ENCODE measurements around the gene SLC4A4.
A peak's percentile ranks its signal among the peaks of the same experiment; 100 is the strongest.

Gene SLC4A4

DNA sequence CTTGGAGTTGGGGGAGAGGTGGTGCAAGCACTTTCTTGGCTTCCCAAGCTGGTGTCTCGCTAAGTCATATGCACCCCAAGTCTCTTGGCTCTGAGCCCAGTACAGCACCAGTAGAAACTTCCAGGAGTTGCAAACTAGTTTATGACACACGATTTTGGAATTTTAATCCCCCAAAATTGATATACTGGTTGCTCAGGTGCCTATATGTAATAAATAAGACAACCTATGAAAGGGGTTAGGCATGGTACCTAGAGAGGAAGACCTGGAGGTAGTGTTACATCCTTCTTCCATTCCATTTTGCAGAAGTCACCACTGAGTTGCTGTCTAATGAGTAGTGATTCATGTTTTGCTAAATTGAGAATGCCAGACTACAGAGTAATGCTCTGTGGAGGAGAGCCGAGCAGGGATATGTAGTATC is 4.3 kb upstream of the SLC4A4 start:
- Mint-ChIP-seq H3K27ac (no peak overlapping the region), H3K36me3 (no peaks in the 10 kb centered on the region), H3K4me1 (peaks cover 13% of the 10 kb centered on the region), H3K9me3 (peaks cover 3% of the 10 kb centered on the region), H3K4me3 (no peak overlapping the region)
- ATAC-seq = no peak
- no peak for DNase-seq (ENCODE audit: low spot score in 2 of 2)

DNA sequence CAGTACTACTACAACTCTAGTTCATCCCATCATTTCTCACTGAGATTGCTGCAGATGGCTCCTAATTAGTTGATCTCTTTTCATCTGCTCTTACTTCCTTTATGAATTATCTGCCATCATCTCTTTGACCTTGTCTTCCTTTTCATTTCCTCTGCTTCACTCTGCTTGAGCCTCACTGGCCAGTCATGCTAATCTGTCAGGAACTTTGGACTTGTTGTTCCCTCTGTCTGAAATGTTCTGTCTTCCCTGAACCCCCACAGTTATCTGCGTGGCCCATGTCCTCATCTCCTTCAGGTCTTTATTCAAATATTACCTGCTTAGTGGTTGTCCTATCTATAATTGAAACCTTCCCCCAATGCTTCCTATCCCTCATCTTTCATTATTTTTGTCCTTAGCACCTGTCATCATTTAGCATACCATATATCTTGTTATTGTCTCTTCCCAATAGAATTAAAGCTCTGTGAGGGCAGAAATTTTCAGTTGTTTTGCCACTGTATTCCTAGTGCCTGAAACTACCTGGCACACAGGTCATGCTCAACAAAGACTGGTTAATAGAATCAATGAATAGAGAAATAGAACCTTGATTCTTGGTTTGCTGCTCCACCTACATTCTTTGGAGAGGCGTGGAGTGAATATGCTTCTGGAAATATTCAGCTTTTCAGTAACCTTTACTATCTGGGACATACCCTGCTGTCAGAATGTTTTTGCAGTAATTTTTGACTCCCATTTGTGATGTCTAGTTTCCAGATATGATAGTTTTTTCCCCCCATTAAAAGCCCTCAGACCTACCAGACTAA is 5.0 kb downstream of the SLC4A4 start:
- peaks cover 4% of the 10 kb centered on the region for H3K4me1 Mint-ChIP-seq
- no peaks in the 10 kb centered on the region for H3K9me3 Mint-ChIP-seq

DNA sequence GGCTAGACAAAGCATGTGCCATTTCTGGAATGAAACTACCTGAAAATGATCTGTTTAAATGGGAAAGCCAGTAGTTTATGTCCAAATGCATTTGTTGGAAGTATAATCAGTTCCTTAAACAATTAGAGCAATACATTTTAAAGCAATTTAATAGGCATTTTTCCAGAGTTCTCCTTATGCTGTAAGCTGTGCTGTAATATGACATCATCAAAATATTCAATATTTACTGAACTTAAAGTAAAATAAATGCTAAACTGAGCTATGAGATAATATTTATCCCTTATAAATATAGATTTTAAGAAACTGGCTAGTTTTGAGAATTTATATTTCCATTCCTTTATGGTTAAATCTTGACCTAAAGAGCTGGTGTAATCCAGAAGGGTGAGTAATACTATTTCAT is 7.9 kb downstream of the SLC4A4 start:
- ATAC-seq = no peak
- Mint-ChIP-seq H3K4me3 (no peak overlapping the region), H3K9me3 (no peaks in the 10 kb centered on the region), H3K27ac (no peak overlapping the region), H3K36me3 (no peaks in the 10 kb centered on the region), H3K4me1 (no peaks in the 10 kb centered on the region)
- DNase-seq (ENCODE audit: low spot score in 2 of 2) = no peak

More for the DNA sequence above, 5.0 kb downstream of the SLC4A4 start:
- DNase-seq (ENCODE audit: low spot score in 2 of 2) = no peak
- Mint-ChIP-seq H3K27ac (no peak overlapping the region), H3K36me3 (no peaks in the 10 kb centered on the region), H3K4me3 (no peak overlapping the region)
- no peak for ATAC-seq

DNA sequence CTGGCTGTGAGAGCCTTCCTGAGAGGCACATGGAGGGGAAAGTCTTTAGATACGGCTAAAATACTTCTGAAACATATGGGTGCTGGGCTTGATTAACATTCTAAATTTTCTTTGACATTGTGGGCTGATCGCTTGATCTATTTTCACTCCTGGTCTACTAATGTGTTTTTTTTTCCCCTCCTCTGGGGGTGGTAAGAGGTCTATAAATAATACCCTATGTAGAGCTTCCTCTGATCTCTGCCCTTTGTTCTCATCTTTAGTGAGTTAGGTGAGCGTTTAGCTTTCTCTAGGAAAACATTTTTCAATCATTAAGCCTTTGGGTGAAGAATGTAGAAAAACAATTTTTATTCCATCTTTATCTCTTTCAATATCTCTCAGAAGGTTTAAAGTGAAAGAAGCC is 9.8 kb downstream of the SLC4A4 start:
- Mint-ChIP-seq H3K4me1 (no peaks in the 10 kb centered on the region), H3K9me3 (no peaks in the 10 kb centered on the region), H3K4me3 (no peak overlapping the region), H3K27ac (no peak overlapping the region), H3K36me3 (no peaks in the 10 kb centered on the region)
- DNase-seq (ENCODE audit: low spot score in 2 of 2) = no peak
- no peak for ATAC-seq

DNA sequence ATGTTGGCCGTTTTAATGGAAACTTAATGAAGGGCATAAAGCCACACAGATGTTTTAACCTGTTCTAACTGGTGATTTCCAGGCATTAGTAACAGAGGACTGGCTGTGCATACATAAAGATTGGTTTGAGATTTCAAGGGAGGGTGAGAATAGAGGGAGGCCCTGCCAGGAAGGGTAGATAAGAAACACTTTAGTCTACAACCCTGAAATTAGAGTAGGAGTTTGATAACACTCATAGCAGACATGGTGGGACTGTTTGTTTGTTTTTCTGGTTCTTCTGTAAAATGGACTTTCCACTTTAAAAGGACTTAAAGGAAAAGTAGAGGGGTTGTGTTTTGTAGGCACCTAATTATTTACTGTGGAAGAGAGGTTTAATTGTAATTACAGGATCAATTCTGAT is 16.2 kb downstream of the SLC4A4 start:
- DNase-seq (ENCODE audit: low spot score in 2 of 2) (no peak), ATAC-seq (no peak)
- Mint-ChIP-seq H3K9me3 (no peaks in the 10 kb centered on the region), H3K4me1 (peaks cover 4% of the 10 kb centered on the region), H3K36me3 (no peaks in the 10 kb centered on the region), H3K4me3 (no peak overlapping the region), H3K27ac (no peak overlapping the region)

DNA sequence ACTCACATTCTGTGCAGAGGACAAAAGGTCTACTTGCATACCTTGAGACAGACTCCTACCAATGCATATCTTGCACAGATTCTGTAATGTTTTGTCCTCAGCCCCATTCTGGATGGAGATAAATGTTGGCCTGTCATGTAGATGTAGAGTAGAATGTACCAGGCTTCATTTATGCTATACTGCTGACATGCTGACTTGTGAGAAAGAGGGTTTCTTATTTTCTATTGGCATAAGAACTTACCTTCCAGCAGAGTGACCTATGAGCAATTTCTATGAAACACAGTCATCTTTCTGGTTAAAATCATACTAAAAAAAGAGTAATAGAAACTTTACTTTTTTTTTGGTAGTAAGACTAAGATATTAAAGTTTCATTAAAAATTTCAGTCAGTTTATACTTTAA is 17.2 kb downstream of the SLC4A4 start:
- peaks cover 4% of the 10 kb centered on the region for H3K4me1 Mint-ChIP-seq
- no peaks in the 10 kb centered on the region for H3K36me3 Mint-ChIP-seq
- no peak for DNase-seq (ENCODE audit: low spot score in 2 of 2)
- peak; percentile 56 for ATAC-seq
- H3K4me3 Mint-ChIP-seq = no peak overlapping the region
- no peaks in the 10 kb centered on the region for H3K9me3 Mint-ChIP-seq
- no peak overlapping the region for H3K27ac Mint-ChIP-seq

DNA sequence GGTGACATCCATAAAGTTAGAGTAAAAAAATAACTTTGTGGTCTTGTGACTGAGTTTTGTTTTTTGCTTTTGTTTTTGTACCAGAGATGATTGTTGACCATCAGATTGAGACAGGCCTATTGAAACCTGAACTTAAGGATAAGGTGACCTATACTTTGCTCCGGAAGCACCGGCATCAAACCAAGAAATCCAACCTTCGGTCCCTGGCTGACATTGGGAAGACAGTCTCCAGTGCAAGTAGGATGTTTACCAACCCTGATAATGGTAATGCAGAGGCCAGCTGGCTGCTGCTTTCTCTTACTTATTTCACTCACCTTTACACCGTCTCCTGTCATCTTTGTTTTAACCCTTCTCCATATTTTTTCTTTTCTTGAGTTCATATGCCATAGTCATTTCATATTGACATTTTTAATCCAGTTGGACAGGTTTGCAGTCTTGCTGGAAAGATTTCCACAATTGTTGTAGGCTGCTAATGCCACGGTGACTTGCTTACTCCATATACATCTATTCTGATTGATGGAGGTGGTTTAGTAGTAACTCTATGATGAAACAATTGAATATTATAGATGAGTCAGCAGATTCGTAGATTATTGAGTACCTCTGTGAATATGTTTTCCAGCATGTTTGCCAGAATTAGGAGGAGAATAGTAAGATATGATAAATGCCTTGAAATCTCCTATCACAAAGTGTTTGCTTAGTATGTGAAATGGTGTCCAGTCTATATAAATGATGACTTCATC is 18.3 kb downstream of the SLC4A4 start:
- no peak overlapping the region for H3K4me3 Mint-ChIP-seq
- H3K27ac Mint-ChIP-seq = no peak overlapping the region
- H3K4me1 Mint-ChIP-seq = peaks cover 4% of the 10 kb centered on the region
- no peaks in the 10 kb centered on the region for H3K36me3 Mint-ChIP-seq
- no peaks in the 10 kb centered on the region for H3K9me3 Mint-ChIP-seq
- ATAC-seq (no peak), DNase-seq (ENCODE audit: low spot score in 2 of 2) (no peak)

DNA sequence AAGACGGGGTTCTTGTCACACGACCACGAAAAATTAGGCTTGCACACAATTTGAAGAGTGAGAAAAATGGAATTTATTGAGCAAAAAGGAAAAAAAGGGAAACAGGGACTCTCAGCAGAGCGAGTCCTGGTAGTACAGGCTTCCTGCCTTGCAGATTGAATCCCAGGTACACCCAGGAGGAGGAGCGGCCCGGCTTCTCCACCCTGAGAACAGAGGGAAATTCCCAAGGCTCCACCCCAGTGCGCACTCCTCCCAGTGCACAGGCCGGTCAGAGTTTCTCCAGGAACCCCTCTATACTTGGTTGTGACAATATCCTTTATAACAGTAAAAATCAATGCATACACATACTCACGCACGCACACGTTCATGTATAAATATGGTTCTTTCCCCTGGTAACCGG is 22.0 kb downstream of the SLC4A4 start:
- H3K36me3 Mint-ChIP-seq = no peaks in the 10 kb centered on the region
- no peaks in the 10 kb centered on the region for H3K9me3 Mint-ChIP-seq
- DNase-seq (ENCODE audit: low spot score in 2 of 2) = no peak
- no peaks in the 10 kb centered on the region for H3K4me1 Mint-ChIP-seq
- H3K4me3 Mint-ChIP-seq = no peak overlapping the region
- no peak for ATAC-seq
- H3K27ac Mint-ChIP-seq = no peak overlapping the region

DNA sequence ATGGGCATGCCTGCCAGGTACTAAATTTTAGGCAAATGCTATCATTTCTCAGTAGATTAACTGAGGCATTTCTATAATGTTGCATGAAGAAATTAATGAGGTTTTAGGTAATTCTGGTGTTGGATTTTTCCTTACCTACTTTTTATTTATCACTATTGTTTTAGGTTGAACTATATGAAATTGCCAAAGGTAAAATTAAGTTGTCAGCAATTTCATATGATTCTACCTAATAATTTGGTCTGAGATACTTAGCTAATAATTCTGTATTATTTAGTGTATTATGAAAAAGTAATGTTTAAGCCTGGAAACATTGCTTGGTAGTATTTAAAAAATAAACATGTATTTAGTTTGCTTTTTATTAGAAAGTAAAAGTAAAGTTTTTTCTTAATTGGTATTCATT is 22.7 kb downstream of the SLC4A4 start:
- H3K4me1 Mint-ChIP-seq = no peaks in the 10 kb centered on the region
- no peak for DNase-seq (ENCODE audit: low spot score in 2 of 2)
- H3K9me3 Mint-ChIP-seq = no peaks in the 10 kb centered on the region
- H3K36me3 Mint-ChIP-seq = no peaks in the 10 kb centered on the region
- H3K27ac Mint-ChIP-seq = no peak overlapping the region
- H3K4me3 Mint-ChIP-seq = no peak overlapping the region
- ATAC-seq = no peak

DNA sequence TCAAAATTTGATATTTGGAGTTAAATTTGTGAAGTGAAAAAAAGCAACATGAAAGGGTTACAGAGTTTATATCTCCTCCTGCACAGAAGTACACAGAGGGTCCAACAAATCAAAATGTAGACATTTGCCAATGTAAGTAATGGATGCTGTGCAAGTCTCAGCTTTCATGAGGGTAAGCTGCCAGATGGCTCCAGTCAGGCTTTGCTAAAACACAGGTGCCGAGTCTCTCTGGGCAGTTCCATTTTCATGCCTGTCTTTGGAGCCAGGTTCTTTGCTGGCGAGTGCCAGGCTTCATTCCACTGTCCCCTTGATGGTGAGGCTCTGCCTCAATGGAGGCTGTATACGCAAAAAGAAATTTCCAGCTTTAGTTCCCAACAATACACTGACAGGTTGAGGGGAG is 27.9 kb downstream of the SLC4A4 start:
- Mint-ChIP-seq H3K4me3 (no peak overlapping the region), H3K27ac (no peak overlapping the region), H3K4me1 (no peaks in the 10 kb centered on the region), H3K9me3 (no peaks in the 10 kb centered on the region), H3K36me3 (no peaks in the 10 kb centered on the region)
- no peak for ATAC-seq
- DNase-seq (ENCODE audit: low spot score in 2 of 2) = no peak

DNA sequence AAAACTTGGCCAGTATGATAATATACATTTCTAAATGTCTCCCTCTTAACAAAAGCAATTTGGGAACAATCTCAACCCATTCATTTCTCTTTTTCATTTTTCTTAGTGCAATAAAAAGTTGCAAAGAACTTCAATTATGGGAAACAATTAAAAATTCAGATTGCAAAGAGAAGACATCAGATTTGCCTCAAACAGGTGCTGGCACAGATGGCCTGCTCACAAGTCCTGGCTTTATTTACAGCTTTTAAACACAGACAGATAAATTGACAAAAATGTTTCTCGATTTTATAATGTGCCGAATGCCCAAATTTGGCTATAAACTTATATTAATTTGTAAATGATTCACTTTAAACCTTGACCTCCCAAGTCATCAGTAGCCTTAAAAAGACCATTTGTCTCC is 28.7 kb downstream of the SLC4A4 start:
- H3K36me3 Mint-ChIP-seq = no peaks in the 10 kb centered on the region

DNA sequence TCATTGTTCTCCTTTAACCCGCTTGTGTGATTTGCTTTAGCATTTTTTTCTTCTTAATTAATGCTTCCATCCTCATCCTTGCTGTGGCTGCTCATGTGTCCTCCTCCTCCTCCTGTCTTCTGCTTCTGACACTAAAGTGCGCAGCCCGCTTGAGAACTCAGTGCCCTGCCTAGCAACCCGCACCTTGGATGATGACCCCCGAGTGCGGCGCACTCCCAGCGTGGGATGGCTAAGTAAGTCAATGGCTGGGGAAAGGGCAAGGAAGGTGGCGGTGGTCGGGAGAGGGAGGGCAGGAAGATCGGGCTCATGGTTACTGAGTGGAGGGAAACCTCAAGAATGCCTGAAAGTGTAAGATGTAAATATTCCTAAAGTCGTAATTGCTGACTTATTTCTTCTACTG is 30.1 kb downstream of the SLC4A4 start:
- ATAC-seq (no peak), DNase-seq (ENCODE audit: low spot score in 2 of 2) (no peak)
- Mint-ChIP-seq H3K4me1 (no peaks in the 10 kb centered on the region), H3K4me3 (no peak overlapping the region), H3K27ac (no peak overlapping the region), H3K36me3 (no peaks in the 10 kb centered on the region), H3K9me3 (no peaks in the 10 kb centered on the region)

More for the DNA sequence above, 28.7 kb downstream of the SLC4A4 start:
- no peak for DNase-seq (ENCODE audit: low spot score in 2 of 2)
- Mint-ChIP-seq H3K4me1 (no peaks in the 10 kb centered on the region), H3K9me3 (no peaks in the 10 kb centered on the region), H3K4me3 (no peak overlapping the region), H3K27ac (no peak overlapping the region)
- ATAC-seq = no peak

DNA sequence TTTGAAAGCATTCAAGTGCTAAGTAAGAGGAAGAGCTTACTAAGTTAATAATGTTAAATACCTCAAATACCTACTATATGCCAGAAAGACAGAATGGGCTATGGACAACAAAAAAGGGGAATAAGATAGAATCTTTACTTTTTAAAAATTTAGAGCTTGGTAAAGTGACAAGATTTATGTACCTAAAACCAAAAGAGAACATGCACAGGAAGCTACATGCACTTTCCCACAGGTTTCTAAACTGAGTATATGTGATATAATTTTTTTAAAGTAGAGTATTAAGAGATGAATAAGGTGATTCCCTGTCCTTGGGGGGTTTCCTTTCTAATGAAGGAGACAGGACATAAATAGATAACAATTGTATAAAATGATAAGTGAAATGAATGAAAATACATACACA is 30.7 kb downstream of the SLC4A4 start:
- Mint-ChIP-seq H3K4me3 (no peak overlapping the region), H3K27ac (no peak overlapping the region), H3K36me3 (no peaks in the 10 kb centered on the region), H3K9me3 (no peaks in the 10 kb centered on the region), H3K4me1 (no peaks in the 10 kb centered on the region)
- ATAC-seq (no peak), DNase-seq (ENCODE audit: low spot score in 2 of 2) (no peak)

DNA sequence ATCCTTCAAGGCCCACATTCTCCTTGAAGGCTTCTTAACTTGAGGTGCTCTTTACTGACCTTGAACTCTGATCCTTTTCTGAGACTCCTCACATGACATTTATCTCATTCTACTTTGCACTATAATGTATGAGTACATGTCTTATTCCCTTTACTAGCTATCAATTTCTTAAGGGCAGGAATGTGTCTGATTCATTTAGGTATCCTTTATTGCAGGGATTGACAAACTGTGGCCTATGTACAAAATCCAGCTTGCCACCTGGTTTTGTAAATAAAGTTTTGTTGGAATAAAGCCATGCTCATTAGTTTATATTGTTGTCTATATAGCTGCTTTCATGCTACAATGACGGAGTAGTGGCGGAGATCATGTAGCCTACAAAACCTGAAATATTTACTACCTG is 36.7 kb downstream of the SLC4A4 start:
- Mint-ChIP-seq H3K36me3 (no peaks in the 10 kb centered on the region), H3K4me1 (no peaks in the 10 kb centered on the region)
- no peak for DNase-seq (ENCODE audit: low spot score in 2 of 2)

DNA sequence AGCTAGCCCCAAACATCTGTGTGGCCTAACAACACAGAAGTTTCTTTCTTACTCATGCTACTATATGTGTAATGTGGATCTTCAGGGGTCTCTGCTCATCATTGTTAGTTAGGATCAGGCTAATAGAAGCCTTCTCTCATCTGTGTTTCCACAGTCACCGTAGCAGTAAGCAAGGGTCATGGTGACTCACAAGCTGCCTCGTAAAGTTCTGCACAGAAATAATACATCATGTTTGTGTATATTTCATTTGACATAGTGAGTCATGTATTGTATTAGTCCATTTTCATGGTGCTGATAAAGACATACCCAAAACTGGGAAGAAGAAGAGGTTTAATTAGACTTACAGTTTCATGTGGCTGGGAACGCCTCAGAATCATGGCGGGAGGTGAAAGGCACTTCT is 38.7 kb downstream of the SLC4A4 start:
- H3K27ac Mint-ChIP-seq = no peak overlapping the region
- no peaks in the 10 kb centered on the region for H3K4me1 Mint-ChIP-seq
- DNase-seq (ENCODE audit: low spot score in 2 of 2) (no peak), ATAC-seq (no peak)
- no peak overlapping the region for H3K4me3 Mint-ChIP-seq
- H3K9me3 Mint-ChIP-seq = no peaks in the 10 kb centered on the region
- no peaks in the 10 kb centered on the region for H3K36me3 Mint-ChIP-seq

More for the DNA sequence above, 36.7 kb downstream of the SLC4A4 start:
- Mint-ChIP-seq H3K4me3 (no peak overlapping the region), H3K9me3 (no peaks in the 10 kb centered on the region), H3K27ac (no peak overlapping the region)
- no peak for ATAC-seq

DNA sequence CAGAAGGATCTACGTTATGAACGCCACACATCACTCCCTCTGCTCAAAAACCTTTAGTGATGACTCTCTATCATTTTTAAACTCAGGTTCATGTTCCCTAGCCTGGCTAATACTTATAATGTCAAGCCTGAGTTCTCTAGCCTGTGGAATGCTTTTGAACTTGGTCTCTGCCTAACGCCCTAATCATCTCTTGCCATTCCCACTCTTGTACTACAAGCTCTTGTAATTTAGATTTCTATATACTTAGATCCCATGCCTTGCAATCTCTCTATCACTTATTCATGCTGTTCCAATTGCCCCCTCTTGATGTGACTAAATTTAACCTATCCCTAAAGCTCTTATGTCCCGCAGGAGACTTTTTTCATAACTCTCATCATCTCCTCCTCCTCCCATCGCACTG is 40.3 kb downstream of the SLC4A4 start:
- H3K4me3 Mint-ChIP-seq = no peak overlapping the region
- no peak for ATAC-seq
- H3K36me3 Mint-ChIP-seq = no peaks in the 10 kb centered on the region
- H3K9me3 Mint-ChIP-seq = no peaks in the 10 kb centered on the region
- H3K27ac Mint-ChIP-seq = no peak overlapping the region
- no peaks in the 10 kb centered on the region for H3K4me1 Mint-ChIP-seq
- no peak for DNase-seq (ENCODE audit: low spot score in 2 of 2)
